GM12874 (cell line): ENCODE measurements around the gene SELENOI.

ENCODE experiments used
- TF ChIP-seq, protein P1 (sequence below): IDR thresholded peaks from 2 replicates; pipeline ENCODE4 v1.5.1; 2011; ENCODE audit warnings: low read depth, mild to moderate bottlenecking, control low read depth, low read length, moderate library complexity; ENCODE audit not compliant: insufficient read depth

The SELENOI gene

DNA sequence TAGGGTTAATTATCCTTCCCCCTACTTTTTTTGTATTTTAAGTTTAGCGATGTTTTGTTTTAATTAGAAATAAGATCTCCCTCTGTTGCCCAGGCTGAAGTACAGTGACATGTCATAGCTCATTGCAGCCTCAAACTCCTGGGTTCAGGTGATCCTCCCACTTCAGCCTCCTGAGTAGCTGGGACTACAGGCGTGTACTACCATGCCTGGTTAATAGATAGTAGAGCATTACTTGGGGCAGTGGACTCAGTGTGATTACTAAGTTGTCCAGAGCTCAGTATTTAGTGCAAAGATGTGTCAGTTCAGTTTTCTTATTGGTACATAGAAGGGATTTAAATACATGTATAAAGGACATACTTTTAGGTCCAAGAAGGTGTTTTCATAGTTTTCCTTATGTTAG lies 10.2 kb downstream of the SELENOI start:
- TF ChIP-seq, protein P1, sequence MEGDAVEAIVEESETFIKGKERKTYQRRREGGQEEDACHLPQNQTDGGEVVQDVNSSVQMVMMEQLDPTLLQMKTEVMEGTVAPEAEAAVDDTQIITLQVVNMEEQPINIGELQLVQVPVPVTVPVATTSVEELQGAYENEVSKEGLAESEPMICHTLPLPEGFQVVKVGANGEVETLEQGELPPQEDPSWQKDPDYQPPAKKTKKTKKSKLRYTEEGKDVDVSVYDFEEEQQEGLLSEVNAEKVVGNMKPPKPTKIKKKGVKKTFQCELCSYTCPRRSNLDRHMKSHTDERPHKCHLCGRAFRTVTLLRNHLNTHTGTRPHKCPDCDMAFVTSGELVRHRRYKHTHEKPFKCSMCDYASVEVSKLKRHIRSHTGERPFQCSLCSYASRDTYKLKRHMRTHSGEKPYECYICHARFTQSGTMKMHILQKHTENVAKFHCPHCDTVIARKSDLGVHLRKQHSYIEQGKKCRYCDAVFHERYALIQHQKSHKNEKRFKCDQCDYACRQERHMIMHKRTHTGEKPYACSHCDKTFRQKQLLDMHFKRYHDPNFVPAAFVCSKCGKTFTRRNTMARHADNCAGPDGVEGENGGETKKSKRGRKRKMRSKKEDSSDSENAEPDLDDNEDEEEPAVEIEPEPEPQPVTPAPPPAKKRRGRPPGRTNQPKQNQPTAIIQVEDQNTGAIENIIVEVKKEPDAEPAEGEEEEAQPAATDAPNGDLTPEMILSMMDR: no peak

DNA sequence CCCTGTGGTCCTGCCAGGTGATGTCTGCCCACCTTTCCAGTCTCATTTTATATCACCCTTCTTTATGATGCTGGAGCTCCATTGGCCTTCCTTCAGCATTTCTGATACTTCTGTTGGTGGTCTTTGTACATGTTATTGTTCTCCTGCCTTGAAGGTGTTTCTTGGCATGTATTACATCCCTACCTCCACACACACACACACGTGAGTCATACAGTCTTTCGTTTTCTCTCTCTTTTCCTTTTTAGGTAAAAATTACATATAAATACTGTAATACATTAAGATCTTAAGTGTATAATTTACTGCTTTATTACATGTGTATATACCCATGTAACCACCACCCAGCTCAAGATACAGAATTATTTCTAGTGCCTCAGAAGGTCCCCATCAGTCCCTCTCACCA lies 10.8 kb downstream of the SELENOI start:
- TF ChIP-seq, protein P1: no peak

DNA sequence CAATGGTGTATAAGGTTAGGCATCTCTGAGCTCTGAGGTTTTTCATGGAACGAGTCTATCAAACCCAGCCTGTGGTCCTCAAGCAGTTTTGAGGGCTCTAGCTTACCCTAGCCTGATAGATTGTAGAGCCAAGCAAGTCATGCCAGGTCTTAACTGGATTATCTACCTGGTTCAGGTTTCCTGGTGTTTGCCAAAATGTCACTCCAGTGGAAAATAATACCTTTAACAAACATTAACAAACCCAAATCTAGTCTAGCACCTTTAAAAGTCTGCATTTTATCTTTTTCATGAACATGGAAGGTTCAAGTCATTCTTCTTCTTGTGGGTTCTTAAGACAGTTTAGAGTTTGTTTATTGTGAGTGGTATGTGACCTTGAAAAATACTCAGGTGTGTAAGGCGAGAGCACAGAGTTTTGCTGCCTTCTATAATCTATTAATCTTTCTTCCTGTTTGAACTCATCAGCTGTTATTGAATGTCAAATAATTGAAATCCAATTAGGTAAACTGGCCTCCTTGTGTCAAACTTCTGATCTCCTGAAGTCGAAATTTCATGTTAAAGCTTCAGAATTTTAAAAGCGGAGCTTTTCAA lies 14.0 kb downstream of the SELENOI start:
- TF ChIP-seq, protein P1: no peak

DNA sequence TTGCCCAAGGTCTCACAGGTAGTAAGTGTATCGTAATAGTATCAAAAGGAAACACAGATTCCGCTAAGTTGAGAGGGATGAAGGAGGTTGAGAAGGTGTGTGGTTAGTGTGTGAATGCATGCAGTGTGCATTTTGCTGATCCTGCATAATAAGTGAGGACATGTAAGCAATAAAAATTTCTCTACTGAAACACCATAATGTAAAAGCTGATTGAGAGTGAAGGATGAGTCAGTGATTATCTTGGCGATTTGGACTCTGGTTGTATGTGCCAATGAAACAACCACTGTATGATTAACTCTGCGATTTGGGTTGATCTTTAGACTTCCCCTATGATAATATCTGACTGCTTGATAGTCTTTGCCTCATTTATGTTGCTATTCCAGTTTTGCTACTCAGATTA lies 17.4 kb downstream of the SELENOI start:
- TF ChIP-seq, protein P1: no peak

DNA sequence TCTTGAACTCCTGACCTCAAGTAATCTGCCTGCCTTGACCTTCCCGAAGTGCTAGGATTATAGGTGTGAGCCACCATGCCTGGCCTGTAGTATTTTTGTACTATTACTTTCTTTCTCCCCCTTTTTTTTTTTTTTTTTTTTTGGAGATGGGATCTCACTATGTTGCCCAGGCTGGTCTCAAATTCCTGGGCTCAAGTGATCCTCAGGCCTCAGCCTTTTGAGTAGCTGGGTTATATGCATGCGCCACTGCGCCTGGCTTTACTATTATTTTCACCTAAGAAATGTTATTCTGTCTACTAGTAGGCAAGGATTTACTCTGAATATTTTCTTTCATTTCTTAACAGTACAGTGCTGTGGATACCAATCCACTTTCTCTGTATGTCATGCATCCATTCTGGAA lies 18.0 kb downstream of the SELENOI start:
- TF ChIP-seq, protein P1: no peak

DNA sequence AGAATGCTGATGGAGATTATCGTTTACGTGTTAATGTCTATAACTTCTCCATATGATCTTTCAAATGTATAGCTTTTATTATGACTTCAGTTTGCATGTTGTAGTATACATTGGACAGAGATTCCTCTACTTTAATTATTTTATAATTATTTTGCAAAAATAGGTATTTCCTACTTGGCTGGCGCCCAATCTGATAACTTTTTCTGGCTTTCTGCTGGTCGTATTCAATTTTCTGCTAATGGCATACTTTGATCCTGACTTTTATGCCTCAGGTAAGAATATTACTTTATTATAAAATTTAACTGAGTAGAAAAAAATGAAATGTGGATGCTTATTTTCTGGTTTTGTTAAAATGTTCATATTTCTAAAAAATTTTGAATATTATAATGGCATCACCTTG lies 18.7 kb downstream of the SELENOI start:
- TF ChIP-seq, protein P1: no peak

DNA sequence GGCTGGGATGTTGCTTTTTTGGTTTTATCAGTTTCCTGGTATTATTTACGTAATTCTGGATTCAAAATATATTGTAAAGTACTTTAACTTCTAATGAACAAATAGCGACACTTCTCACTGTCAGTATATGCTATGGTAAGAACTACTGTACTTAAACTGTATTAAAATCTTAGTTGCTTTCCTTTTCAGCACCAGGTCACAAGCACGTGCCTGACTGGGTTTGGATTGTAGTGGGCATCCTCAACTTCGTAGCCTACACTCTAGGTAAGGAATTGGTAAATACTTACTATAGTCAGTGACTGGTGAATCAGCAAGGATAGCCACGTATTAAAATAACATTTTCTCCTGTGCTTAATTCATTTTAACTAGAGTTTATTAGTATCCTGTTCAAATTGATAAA lies 21.0 kb downstream of the SELENOI start:
- TF ChIP-seq, protein P1: no peak
